ENCODE results near the gene KPTN.

GRCh38 chr19:47495478-47496372 is 11.7 kb upstream of the KPTN start:
- TF ChIP-seq CTCF (conservative IDR thresholded peaks at IDR 0.05; ENCODE audit: low read length) (no peak), EZH2phosphoT487 (IDR thresholded peaks at IDR 0.05; ENCODE audit: borderline replicate concordance) (no peak)
